Heart right ventricle (tissue), 16 donors: ENCODE results near the gene TAP1. TPM values are rescaled to one million over a fixed set of nuclear protein-coding genes. Genes with fewer than 3 reads are reported as not detected.

ENCODE experiments used
- ATAC-seq, 8 donors: fragments of 200-7000 bp; cut with Tn5 transposase; one replicate each; pipeline ENCODE4 v1.9.1; 2020; ENCODE audit warnings: mild to moderate bottlenecking in 8 of 8, moderate library complexity in 8 of 8, moderate number of reproducible peaks in 1 of 8
- DNase-seq, 2 donors: peaks; one replicate each; pipeline ENCODE4 v3.0.0-alpha.2; 2020
- H3K27ac ChIP-seq, 10 donors: fragments of 200-600 bp; sonication (generic) in 2 of 10; one replicate each; pipeline versions ENCODE4 v1.5.0 to v1.8.0; 2020 to 2022; ENCODE audit warnings: mild to moderate bottlenecking in 3 of 10
- H3K27me3 ChIP-seq, 7 donors: fragments of 200-600 bp; one replicate each; pipeline ENCODE4 v1.8.0; 2021 to 2022; ENCODE audit warnings: mild to moderate bottlenecking in 2 of 7
- H3K36me3 ChIP-seq, 9 donors: fragments of 200-600 bp; sonication (generic) in 1 of 9; one replicate each; pipeline versions ENCODE4 v1.5.0 to v1.8.0; 2020 to 2022; ENCODE audit warnings: mild to moderate bottlenecking in 2 of 9
- H3K4me1 ChIP-seq, 9 donors: fragments of 200-600 bp; sonication (generic) in 1 of 9; one replicate each; pipeline versions ENCODE4 v1.5.0 to v1.8.0; 2020 to 2022; ENCODE audit warnings: mild to moderate bottlenecking in 4 of 9
- H3K4me3 ChIP-seq, 10 donors: fragments of 200-600 bp; sonication (generic) in 2 of 10; one replicate each; pipeline versions ENCODE4 v1.5.0 to v1.8.0; 2020 to 2022; ENCODE audit warnings: mild to moderate bottlenecking in 7 of 10, moderate library complexity in 2 of 10
- H3K9me3 ChIP-seq, 11 donors: fragments of 200-600 bp in 10 of 11; sonication (generic) in 2 of 11; one replicate each; pipeline versions ENCODE4 v1.5.0 to v1.8.0; 2013 to 2022; ENCODE audit warnings: mild to moderate bottlenecking in 2 of 11, control low read depth in 1 of 11, moderate library complexity in 1 of 11
- CTCF ChIP-seq, 9 donors: fragments of 200-600 bp; sonication (generic) in 2 of 9; IDR thresholded peaks; one replicate each; pipeline versions ENCODE4 v1.5.0 to v1.8.0; 2021 to 2022; ENCODE audit warnings: antibody characterized with exemption in 9 of 9, mild to moderate bottlenecking in 5 of 9, moderate library complexity in 1 of 9
- WGBS, 2 donors: extraction: QIAGEN DNeasy Blood & Tissue Kit; methylation state at CpG; one replicate each; pipeline ENCODE4 v1.1.7; 2013; ENCODE audit warnings: inconsistent platforms in 1 of 2; 5-methylcytosine and 5-hydroxymethylcytosine counted together
- intact Hi-C, 10 donors: fragments of 100-400 bp; cut with DNase I; formaldehyde crosslinking; loops; one replicate each; pipeline versions ENCODE4 v1.11.1 to v1.14.2; 2022
- polyA plus RNA-seq, 2 donors: library from polyadenylated mRNA; stranded (reverse); fragments of 200-250 nt; gene quantifications; one replicate each; pipeline ENCODE4 v1.2.3, GENCODE V29; 2013
- total RNA-seq, 10 donors: library from RNA; stranded (reverse); fragmentation: NEBNext Ultra II Directional in 3 of 10; extraction: Animal tissue kit (Norgen Biotek cat#: 25700) in 3 of 10; gene quantifications; one replicate each; pipeline versions ENCODE4 v1.2.1 to v1.2.4, GENCODE V29; 2021 to 2023
- donor health status: Arrhythmogenic right ventricular cardiomyopathy.
- donor health status: ischemic (EF 13 %, LVEDD 7.1; RV severe dilation, severe dysfunction).
- donor health status: healthy with polysubstance abuse.
- donor health status: DM: no; HTN: yes; CAD: no.
- donor health status: DM: no; HTN: no; CAD: no.
- donor health status: ischemic (EF 25% LVEDD 6.9; RV normal size, moderate dysfunction).
- donor health status: ischemic (EF 25% LVEDD 5.7; RV mildly dilated, moderate dysfunction).
- donor health status: healthy.
- donor health status: DM: yes; HTN: yes; CAD: no.
- donor health status: Ischemic cardiomyopathy.
- donor health status: ischemic (EF 35%, LVEDD 5.7; RV mildly dilated, moderate dysfunction).
- donor health status: nonischemic (EF 11% LVEDD 7.7; RV severe dilation, severe dysfunction).
- donor health status: DM: yes; HTN: yes; CAD: no.
- donor health status: PGD.
- donor health status: ischemic (EF 29% LVEDD 5.4; RV normal size, mild dysfunction).
- donor health status: nonischemic (EF 23%, LVEDD 6.1; RV moderate dilation, normal function).

The TAP1 gene
- total and polyA plus RNA-seq, 12 donors: 12.8 to 213 (median 19.1) TPM

- Histone ChIP-seq H3K4me3 (no peak overlapping the region), H3K4me1 (no peaks in the 10 kb centered on the region), H3K27ac (no peak overlapping the region), H3K36me3 (no peaks in the 10 kb centered on the region), H3K9me3 (peaks cover 0 to 10% (median 4%) of the 10 kb centered on the region in 11 donors), H3K27me3 (peaks cover 0 to 88% (median 35%) of the 10 kb centered on the region in 7 donors)
- DNase-seq (no peak), ATAC-seq (no peak)
- TF ChIP-seq CTCF (IDR thresholded peaks at IDR 0.05): no peak
- intact Hi-C loops: no loop called here
- WGBS, 2 donors: 71 to 73% methylated on average over 2 of the region's 2 CpGs
These were observed 50.1 kb downstream of the TAP1 start for GRCh38 chr6:32803416-32803815.

- no peak for ATAC-seq
- whole genome bisulfite sequencing, 2 donors: 82 to 86% methylated on average over 3 of the region's 3 CpGs
These were observed 53.8 kb downstream of the TAP1 start for GRCh38 chr6:32799740-32800139.

GRCh38 chr6:32799168-32799567, 54.3 kb downstream of the TAP1 start:
- H3K4me3 ChIP-seq: no peak overlapping the region
- no peak overlapping the region for H3K27ac ChIP-seq
- TF ChIP-seq CTCF (IDR thresholded peaks at IDR 0.05): no peak
- intact Hi-C loops: loop anchor here (5.0 to 10.0 kb wide), 6 partner anchors 94 to 554 kb away; no protein-coding TSS in a partner anchor
- WGBS, 2 donors: 90 to 100% methylated on average over 3 of the region's 3 CpGs
- ATAC-seq: no peak
- DNase-seq: no peak
- peaks cover 0 to 26% (median 3%) of the 10 kb centered on the region in 9 donors for H3K4me1 ChIP-seq
- H3K36me3 ChIP-seq: no peaks in the 10 kb centered on the region
- H3K27me3 ChIP-seq: peaks cover 0 to 85% (median 43%) of the 10 kb centered on the region in 7 donors
- H3K9me3 ChIP-seq: peaks cover 0 to 10% (median 4%) of the 10 kb centered on the region in 11 donors

More at GRCh38 chr6:32799740-32800139, 53.8 kb downstream of the TAP1 start:
- Histone ChIP-seq H3K4me1 (peaks cover 0 to 24% (median 3%) of the 10 kb centered on the region in 9 donors), H3K36me3 (no peaks in the 10 kb centered on the region), H3K4me3 (no peak overlapping the region), H3K9me3 (peaks cover 0 to 10% (median 4%) of the 10 kb centered on the region in 11 donors), H3K27me3 (peaks cover 0 to 84% (median 43%) of the 10 kb centered on the region in 7 donors), H3K27ac (no peak overlapping the region)
- intact Hi-C loops: loop anchor here (5.0 to 10.0 kb wide), 6 partner anchors 95 to 555 kb away; no protein-coding TSS in a partner anchor
- TF ChIP-seq CTCF (IDR thresholded peaks at IDR 0.05): no peak
- no peak for DNase-seq

- H3K4me1 ChIP-seq: peaks cover 0 to 38% (median 3%) of the 10 kb centered on the region in 9 donors
- TF ChIP-seq CTCF (IDR thresholded peaks at IDR 0.05): peak; percentile 74 to 90 (median 86)
- peaks cover 0 to 10% (median 4%) of the 10 kb centered on the region in 11 donors for H3K9me3 ChIP-seq
- no peaks in the 10 kb centered on the region for H3K36me3 ChIP-seq
- peak overlapping the region in 4 of 10 donors; percentile 18 to 30 (median 26) for H3K4me3 ChIP-seq
- intact Hi-C loops: loop anchor here (2.0 to 10.0 kb wide), 9 partner anchors 72 to 552 kb away; no protein-coding TSS in a partner anchor
- WGBS, 2 donors: 12 to 13% methylated on average over 30 of the region's 30 CpGs
- H3K27ac ChIP-seq: peak overlapping the region in 1 of 10 donors; percentile 7
- H3K27me3 ChIP-seq: peaks cover 0 to 91% (median 41%) of the 10 kb centered on the region in 7 donors
- peak; percentile 73 to 78 for DNase-seq
- peak; percentile 71 to 90 (median 76) for ATAC-seq
These were observed 56.4 kb downstream of the TAP1 start for GRCh38 chr6:32796848-32797776.
